GM18858 (cell line): Measurements from ENCODE around the gene ERC1.

ENCODE experiments used
- ATAC-seq: cut with Tn5 transposase; IDR thresholded peaks from one replicate; pipeline ENCODE4 v1.9.1; 2021; ENCODE audit not compliant: unreplicated experiment

Gene ERC1

DNA sequence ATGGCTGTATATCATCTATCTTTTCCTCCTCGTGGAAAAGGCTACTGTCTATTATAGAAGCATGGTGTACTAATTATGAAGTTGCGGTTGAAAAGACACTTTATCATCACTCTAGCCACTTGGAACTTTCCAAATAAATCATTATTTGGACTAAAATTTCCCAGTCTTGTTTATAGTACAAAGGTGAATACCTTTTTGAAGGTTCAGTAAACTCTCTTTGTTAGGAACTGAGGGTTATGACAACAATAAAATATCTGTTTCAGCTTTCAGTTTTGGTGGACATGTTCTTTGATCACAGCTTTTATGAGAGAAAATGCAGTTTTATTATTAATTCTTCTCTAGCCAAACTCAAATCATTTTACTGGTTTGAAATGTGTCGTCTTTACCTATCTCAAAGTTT, 386.7 kb downstream of the ERC1 start:
- ATAC-seq, result no peak

DNA sequence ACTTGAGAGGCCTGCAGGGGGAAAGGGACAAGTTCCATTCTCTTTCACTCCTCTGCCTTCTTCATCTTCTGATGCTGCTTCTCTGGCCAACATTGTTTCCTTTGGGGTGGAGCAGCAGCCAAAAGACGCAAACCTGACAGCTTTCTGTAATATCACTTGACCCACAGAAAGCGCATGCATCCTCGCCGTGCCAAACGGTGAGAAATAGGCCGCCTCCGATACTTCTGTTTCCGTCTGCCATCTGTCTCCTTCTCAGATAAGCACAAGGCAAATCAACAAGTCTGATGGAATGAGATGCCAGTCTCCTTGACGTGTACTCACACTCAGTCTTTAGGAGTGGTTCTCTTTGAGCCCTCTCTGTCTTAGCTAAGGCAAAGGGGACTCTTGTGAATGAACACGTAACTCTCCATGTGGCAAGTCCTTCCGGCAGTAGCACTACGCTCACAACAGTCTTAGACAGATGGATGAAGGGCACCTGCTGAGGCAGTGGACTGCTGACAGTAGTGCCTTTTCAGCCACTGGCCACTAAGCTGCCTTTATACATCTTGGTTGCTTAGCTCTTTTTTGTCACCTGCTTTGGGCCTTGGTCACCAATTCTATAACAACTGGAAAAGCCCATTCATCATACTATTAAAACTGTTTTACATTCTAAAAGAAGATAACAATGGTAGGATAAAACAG, 389.3 kb downstream of the ERC1 start:
- ATAC-seq, result no peak

DNA sequence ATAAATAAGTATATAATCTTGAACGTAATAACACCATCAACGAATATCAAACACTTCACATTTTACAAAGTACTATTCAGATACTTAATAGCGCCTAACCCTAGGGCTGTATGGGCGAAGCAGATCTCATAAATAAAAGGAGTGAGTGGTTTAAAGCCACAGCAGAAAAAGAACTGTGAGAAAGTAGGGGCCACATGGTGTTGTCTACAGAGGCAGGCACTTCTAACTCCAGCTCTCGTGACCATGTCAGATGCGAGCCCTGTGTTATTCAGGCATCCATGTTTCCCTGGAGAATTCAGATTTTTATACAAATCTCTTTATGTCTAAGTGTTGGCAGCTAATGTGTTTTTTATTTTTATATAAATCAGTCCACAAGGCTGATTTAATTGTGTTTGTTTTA, 391.1 kb downstream of the ERC1 start:
- ATAC-seq, result no peak

DNA sequence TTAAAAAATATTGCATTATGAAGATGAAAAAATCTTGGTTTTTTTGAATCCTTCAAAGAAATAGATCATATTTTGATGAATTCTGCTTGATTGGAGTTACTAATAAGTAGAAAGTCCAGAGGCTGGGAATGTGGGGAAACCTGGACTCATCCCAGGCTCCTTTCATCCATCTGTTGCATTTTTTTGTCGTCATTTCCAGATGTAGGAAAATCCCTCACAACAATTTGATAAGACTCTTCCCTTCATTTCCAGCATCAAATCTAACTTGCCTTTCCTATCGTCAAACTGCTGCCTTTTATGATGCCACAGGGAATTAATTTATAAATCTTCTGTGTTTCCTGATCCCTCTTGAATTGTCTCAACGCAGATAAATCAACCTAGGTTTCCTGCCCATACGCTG, 391.8 kb downstream of the ERC1 start:
- no peak for ATAC-seq

DNA sequence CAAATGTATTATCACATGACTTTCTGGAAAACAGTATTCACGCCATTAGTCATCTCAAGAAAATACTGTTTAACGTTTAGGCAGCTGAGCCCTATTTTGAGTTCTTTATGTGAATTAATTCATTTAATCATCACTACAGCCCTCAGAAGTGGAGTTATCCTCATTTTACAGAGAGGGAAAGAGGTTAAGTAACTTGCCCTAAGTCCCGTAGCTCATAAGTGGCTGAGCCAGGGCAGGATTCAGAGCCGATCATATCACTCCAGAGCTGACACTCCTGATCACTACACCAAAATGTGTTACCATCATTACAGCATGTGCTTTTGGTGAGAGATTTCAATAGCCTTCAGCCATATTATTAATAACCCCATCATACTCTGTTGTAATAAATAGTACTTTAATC, 392.7 kb downstream of the ERC1 start:
- no peak for ATAC-seq

DNA sequence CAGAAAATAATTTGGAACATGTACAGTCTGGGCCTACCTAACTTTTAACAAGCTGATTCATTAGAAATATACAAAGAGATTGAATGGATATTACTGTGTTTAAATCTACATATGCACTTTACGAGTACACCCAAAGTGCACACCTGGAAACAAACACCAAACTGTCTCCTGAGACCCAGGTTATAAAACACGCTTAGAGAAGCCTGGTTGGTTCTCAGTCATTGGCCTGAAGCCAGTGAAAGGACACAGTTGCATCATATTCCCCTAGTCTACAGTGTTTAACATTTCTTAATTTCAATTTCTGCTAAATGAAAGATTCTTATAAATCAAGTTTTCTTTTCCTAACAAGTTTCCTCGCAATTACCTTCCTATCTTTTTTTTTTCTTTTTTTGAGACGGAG, 393.9 kb downstream of the ERC1 start:
- ATAC-seq, result no peak

DNA sequence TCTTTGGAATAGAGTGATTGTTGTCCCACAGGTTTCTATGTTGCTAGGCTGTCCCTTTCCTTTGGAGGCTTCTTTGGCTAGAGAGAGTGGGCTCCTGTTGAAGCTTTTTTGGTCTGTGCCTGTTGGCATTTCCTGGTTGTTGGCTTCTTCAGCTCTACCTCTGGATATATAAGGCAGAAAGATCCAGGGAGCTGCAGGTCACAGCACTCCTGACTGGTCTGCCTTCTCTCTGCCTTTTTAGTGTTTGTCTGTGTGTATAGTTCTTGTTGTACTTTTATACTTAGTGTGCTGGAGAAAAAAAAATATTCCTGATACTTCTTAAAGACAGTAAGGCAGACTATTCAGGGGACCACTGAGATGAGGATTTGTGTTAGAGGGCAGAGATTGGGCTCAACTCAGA, 400.7 kb downstream of the ERC1 start:
- ATAC-seq, result no peak

DNA sequence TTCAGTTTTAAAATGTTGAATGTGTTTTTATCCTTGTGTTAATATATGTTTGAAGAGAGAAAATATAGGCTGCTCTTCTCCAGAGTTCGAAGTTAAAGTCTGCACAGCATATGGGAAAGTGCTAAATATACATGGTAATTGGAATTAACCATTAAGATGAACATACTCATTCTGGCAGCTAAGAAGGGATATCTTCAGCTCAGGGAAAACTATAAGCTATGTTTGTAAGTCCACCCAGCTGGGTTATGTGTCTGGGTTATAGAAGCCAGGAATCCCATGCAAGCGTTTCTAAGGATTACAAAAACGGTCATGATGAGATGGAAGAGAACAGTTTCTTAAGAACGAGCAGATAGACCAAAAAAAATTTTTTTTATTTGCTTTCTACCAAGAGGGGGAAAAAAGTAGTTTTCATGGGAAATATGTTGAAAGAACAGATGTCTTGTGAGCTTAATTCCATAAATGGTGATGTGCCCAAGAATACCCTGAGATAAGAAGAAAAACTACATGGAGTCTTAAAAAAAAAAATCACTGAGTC, 404.5 kb downstream of the ERC1 start:
- ATAC-seq, result no peak

DNA sequence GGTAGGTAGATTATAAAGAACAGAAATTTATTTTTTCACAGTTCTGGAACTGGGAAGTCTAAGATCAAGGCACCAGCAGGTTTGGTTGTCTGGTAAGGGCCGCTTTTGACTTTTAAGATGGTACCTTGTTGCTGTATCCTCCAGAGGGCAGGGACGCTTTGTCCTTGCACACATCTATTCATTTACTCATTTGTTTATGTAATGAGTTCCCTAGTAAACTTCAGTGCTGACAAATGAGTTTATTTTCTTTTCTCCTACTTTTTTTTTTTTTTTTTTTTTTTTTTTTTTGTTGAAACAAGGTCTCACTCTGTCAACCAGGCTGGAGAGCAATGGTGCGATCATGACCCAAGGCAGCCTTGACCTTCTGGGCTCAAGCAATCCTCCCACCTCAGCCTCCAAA, 407.6 kb downstream of the ERC1 start:
- ATAC-seq, result no peak

DNA sequence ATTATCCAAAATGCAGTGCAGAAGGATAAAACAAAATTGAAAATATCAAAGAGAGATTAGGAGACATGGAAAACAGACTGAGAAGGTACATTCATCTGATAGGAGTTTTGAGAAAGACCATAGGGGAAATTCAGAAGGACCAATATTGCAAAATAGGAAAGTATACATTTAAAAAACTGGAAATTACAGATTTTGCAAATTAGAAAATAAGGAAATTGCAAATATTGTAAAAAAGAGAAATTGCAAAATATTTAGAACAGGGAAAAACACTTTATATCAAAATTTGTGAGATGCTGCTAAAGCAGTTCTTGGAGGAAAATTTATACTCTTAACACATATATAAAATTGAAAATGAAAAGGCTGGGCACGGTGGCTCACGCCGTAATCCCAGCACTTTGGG, 410.9 kb downstream of the ERC1 start:
- no peak for ATAC-seq

DNA sequence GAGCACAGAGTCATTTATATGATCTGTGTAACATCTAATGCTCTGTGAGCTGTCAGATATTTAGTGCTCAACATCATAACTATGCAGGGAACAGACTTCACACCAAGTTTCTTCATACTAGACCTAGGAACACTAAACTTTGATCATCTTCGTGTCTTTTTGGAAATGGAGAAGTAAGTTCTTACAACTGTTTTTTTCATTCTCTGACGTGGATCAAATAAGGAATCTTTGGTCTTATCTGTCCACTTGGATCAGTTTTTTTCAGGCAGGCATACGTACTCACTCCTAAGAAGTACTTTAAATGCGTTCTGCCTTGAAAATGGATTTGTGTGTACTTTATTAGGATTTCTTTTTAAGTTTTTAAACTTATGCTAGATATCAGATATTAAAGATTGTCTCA, 412.4 kb downstream of the ERC1 start:
- ATAC-seq, result no peak

DNA sequence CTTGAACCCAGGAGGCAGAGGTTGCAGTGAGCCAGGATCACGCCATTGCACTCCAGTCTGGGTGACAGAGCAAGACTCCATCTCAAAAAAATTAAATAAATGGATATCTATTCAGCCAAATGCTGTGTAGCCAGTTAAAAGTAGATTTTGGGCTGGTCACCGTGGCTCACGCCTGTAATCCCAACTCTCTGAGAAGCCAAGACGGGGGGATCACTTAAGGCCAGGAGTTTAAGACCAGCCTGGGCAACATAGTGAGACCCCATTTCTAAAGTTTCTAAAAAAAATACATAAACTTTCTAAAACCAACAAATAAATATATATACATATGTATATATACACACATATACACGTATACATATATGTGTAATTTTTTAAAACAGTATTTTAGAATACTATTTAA, 414.6 kb downstream of the ERC1 start:
- no peak for ATAC-seq

DNA sequence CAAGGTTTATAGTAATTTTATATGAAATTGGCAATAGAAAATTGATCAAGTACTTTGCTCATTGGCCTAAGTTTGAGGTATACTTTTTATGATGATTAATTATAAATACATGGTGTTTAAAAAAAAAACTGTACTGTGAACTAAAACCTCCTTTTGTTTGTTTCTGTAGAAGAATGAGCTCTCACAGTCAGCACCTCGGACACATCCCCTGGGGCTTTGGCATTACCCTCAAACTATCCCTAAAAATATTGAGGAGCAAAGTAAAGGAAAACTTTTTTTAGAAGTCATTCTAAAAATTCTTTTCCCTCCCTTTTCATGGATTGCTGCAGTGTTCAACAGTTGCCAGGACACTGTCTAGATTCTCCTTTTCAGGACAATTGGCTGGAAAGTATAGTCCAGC, 419.8 kb downstream of the ERC1 start:
- ATAC-seq, result no peak

DNA sequence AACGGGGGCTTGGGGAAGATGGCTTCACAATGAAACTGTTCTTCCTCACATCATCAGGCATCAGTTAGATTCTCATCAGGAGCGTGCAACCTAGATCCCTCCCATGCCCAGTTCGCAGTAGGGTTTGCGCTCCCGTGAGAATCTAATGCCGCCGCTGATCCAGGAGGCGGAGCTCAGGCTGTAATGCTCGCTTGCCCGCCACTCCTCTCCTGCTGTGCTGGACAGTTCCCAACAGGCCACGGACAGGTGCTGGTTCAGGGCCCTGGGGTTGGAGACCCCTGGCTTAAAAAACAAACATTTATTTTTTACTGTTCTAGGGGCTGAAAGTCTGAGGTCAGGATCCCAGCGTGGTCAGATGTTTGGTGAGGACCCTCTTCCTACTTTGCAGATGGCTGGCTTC, 422.9 kb downstream of the ERC1 start:
- ATAC-seq, result no peak

DNA sequence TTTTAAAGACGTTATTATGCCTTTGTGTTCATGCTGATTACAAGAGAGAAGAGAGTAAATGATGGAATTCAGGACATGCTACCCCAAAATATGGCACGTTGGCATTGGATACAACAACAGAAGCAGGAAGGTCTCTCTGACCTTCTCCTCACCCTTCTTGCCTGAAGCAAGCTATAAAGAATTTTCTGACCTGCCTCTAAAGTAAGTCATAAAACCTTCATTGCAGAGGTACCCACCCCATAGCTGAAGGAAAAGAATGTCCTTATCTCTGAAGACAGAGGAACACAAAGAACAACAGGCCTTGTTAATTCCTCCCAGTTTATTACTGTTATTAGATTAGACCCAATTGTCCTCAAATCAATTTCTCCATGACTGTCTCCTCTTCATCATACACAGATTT, 427.1 kb downstream of the ERC1 start:
- ATAC-seq, result no peak

DNA sequence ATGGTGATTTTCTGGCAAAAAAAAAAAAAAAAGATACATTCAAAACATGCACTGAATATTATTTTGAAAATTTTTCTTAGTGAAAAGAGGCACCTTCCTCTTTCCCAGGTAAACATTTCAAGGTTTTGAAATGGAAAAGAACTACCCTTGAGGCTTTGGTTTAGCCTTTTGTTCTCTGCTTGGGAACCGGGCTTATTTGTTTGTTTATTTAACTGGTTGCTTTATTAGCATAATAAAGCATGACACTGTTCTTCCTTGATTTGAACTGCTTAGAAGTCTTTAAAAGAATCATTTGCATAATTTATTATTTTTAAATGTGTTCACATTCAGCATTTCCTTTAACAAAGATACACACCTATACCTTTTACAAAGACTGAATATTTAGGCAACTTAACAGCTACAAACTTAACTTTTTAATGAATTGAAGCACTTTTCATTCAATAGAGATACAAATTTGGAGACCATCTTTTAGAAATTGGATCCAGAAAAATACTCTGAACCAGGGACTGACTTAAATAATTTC, 428.9 kb downstream of the ERC1 start:
- ATAC-seq, result no peak

DNA sequence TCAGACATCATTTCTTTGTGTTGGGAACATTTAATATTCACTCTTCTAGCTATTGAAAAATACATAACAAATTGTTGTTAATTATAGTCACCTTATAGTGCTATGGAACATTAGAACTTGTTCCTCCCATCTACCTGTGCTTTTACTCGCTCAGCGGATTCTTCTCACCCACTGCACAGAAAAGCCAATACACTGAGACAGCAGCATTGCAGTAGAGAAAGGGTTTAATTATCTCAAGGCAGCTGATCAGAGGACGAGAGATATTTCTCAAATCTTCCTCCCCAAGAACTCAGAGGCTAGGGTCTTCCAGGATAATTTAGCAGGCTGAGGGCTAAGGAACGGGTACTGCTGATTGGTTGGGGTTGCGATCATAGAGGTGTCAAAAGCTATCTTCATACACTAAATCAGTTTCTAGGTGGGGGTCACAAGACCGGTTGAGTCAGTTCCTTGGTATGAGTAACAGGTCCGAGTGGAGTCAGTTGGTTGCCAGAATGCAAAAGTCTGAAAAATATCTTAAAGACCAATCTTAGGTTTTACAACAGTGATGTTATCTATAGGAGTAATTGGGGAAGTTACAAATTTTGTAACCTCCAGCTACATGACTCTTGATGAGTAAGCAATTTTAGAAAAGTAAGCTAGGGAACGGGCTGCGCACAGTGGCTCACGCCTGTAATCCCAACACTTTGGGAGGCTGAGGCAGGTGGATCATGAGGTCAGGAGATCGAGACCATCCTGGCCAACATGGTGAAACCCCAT, 430.2 kb downstream of the ERC1 start:
- ATAC-seq, result no peak

DNA sequence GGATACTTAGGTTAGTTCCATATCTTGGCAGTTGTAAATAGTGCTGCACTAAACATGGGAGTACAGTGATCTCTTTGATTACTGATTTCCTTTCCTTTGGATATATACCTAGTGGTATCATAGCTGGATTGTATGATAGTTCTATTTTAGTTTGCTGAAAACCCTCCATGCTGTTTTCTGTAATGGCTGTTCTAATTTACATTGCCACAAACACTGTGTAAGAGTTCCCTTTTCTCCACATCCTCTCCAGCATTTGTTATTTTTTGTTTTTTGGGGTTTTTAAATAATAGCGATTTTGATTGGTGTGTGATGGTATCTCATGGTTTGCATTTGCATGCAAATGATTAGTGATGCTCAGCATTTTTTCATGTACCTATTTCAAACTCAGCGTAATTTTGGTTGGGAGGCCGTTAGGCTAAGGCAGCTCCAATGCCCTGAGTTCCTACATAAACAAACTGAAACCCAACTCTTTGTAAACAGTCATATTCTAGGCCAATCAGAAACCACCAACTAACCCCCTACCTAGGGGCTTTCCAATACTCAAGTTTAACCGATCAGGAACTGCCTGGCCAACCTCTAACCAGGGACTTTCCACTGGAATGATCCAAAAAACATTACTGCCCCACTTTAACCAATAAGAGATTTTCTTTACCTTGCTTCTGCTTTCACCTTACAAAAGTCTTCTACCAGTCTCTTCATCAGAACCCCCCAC, 431.7 kb downstream of the ERC1 start:
- ATAC-seq, result no peak

DNA sequence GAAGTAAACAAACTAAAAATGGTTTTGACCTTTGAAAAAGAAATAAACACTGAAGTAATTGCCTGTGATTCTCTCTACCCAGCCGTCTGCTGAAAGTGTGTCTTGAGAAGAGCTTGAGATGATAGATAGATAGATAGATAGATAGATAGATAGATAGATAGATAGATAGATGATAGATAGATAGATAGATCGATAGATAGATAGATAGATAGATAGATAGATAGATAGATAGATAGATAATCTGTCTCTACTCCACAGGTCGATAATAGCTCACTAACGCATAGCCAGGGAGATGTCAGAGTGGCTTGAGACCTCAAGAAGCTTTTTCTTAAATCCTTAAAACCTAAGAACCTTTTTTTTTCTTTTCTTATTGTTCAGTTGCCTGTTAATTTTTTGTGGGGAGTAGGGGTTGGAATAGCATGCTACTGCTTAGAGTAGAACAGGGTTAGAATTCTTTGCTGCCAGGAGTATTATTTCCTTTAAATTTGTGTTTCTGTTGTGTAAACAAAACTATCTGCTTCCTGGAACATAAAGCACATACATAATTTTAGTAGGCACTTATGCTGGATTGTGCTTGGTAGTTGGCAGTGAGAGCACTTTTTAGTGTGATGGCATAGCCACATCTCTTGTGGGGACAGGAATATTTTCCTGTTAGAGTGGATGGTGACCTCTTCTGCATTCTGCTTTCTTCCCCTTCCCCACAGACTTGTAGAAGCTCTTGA, 433.8 kb downstream of the ERC1 start:
- ATAC-seq, result no peak

DNA sequence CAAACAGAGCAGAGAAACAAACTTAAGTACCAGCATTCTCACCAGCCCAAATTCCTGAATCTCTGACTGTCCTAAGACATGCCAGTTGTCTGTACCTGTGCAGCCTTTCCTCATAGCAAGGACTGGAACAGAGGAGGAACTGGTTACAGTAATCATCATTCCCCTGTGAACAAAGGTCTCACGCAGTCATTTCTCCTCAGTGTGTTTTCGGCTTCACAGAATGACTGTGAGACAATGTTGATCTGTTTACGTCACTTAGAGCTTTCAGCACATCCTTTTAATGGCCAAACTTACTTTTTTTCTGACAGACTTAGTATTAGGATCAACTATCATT, 434.3 kb downstream of the ERC1 start:
- no peak for ATAC-seq

DNA sequence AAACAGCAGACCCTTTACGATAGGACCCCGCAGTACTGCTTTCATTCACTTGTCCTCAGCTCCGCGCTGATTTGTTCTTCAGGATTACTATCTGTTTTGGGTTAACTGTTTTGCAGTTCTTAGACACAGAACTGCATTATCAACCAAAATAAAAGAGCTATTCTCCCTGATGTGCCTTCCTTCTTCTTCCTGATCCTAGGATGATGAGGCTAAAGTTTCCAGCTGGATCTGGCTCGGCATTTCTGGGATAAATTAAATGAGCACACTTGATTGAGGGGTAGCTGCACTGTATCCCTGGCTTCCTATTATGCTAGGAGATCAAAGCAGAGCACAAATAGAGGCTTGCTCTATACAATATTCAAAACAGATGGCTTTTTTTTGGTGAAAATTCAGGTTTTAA, 437.6 kb downstream of the ERC1 start:
- ATAC-seq, result no peak
